Measurements from ENCODE around the gene ZMYND8.

GRCh38 chr20:47281376-47281775, 75.1 kb downstream of the ZMYND8 start:
- TF ChIP-seq, protein P1, sequence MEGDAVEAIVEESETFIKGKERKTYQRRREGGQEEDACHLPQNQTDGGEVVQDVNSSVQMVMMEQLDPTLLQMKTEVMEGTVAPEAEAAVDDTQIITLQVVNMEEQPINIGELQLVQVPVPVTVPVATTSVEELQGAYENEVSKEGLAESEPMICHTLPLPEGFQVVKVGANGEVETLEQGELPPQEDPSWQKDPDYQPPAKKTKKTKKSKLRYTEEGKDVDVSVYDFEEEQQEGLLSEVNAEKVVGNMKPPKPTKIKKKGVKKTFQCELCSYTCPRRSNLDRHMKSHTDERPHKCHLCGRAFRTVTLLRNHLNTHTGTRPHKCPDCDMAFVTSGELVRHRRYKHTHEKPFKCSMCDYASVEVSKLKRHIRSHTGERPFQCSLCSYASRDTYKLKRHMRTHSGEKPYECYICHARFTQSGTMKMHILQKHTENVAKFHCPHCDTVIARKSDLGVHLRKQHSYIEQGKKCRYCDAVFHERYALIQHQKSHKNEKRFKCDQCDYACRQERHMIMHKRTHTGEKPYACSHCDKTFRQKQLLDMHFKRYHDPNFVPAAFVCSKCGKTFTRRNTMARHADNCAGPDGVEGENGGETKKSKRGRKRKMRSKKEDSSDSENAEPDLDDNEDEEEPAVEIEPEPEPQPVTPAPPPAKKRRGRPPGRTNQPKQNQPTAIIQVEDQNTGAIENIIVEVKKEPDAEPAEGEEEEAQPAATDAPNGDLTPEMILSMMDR (conservative IDR thresholded peaks at IDR 0.05 in 1 of 2, IDR thresholded peaks at IDR 0.05 in 1 of 2; ENCODE audit: extremely low read depth in 1 of 2, insufficient read depth in 1 of 2, low read depth in 1 of 2, low read length in 2 of 2), result no peak
- TF ChIP-seq EZH2 (IDR thresholded peaks at IDR 0.05; ENCODE audit: borderline replicate concordance, low read length), result no peak
